Activated T-cell treated with anti-CD3 and anti-CD28 coated beads, Interleukin-2, amount 50 U/mL, for 72 hours (primary cell): Measurements from ENCODE around the gene ADCY5. TPM values are rescaled to one million over a fixed set of nuclear protein-coding genes. Genes with fewer than 3 reads are reported as not detected.
"Not testable (repeated sequence)": the region's sequence is repeated elsewhere in the genome, so short reads cannot be mapped to it uniquely, and the experiment has no call there.

Experiments
- ATAC-seq, 2 donors: fragments of 150-1000 bp; cut with Tn5 transposase; replicated peaks in 1 of 2; 2 replicates each; pipeline ENCODE4 v1.10.0; 2021; ENCODE audit warnings: moderate library complexity in 2 of 2, mild to moderate bottlenecking in 1 of 2
- DNase-seq, 2 donors: peaks; one replicate each; pipeline ENCODE4 v3.0.0; 2021 to 2022; ENCODE audit warnings: mixed read lengths in 1 of 2
- H3K27ac Mint-ChIP-seq: one replicate; pipeline ENCODE4 v1.8.0; 2022; ENCODE audit warnings: mild to moderate bottlenecking, moderate library complexity, mixed read lengths
- H3K27me3 Mint-ChIP-seq: one replicate; pipeline ENCODE4 v1.8.0; 2022; ENCODE audit warnings: low read depth, mixed read lengths
- H3K36me3 Mint-ChIP-seq, 2 donors: one replicate each; pipeline ENCODE4 v1.8.0; 2022; ENCODE audit warnings: mixed read lengths in 2 of 2, mild to moderate bottlenecking in 1 of 2; ENCODE audit not compliant: insufficient read depth in 2 of 2
- H3K4me1 Mint-ChIP-seq: one replicate; pipeline ENCODE4 v1.8.0; 2022; ENCODE audit warnings: low read depth, mixed read lengths
- H3K4me3 Mint-ChIP-seq, 2 donors: one replicate each; pipeline ENCODE4 v1.8.0; 2022; ENCODE audit warnings: mild to moderate bottlenecking in 2 of 2, mixed read lengths in 2 of 2, moderate library complexity in 2 of 2
- H3K9me3 Mint-ChIP-seq, 2 donors: one replicate each; pipeline ENCODE4 v1.8.0; 2022; ENCODE audit warnings: mixed read lengths in 2 of 2
- total RNA-seq, 2 donors: library from RNA; stranded (reverse); gene quantifications; one replicate each; pipeline ENCODE4 v1.2.3, GENCODE V29; 2022

Gene ADCY5
- total RNA-seq, 2 donors from 2014 or later: not detected

GRCh38 chr3:123262226-123262625 lies 186.7 kb downstream of the ADCY5 start:
- H3K9me3 Mint-ChIP-seq: no peaks in the 10 kb centered on the region
- peaks cover 8 to 9% of the 10 kb centered on the region in 2 donors for H3K36me3 Mint-ChIP-seq
- ATAC-seq (no peak), DNase-seq (no peak)
- no peaks in the 10 kb centered on the region for H3K4me1 Mint-ChIP-seq
- peak overlapping the region; percentile 63 for H3K27ac Mint-ChIP-seq
- no peaks in the 10 kb centered on the region for H3K27me3 Mint-ChIP-seq
- H3K4me3 Mint-ChIP-seq: no peak overlapping the region

DNA sequence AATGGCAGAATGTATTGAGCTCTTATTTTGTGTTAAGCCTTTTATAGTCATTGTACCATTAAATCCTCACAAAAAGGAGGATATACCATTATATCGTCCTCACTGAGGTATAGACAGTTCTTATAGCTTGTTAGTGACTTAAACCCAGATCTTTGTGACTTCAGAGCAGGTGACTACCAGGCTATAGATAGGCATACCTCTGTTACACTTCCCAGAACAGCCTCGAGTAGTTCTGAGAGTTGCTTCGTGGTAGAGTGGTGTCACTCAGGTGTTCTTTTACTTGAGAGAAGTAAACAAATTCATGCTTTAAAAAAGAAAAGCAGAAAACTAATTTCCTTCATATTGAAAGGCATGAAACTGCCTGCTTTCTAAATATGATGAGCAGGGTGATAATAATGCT lies 187.2 kb downstream of the ADCY5 start:
- Mint-ChIP-seq H3K27ac (no peak overlapping the region), H3K27me3 (no peaks in the 10 kb centered on the region), H3K9me3 (no peaks in the 10 kb centered on the region), H3K4me1 (no peaks in the 10 kb centered on the region), H3K4me3 (no peak overlapping the region), H3K36me3 (peaks cover 8% of the 10 kb centered on the region in 2 donors)
- ATAC-seq (peak; percentile 31 to 66), DNase-seq (no peak)

DNA sequence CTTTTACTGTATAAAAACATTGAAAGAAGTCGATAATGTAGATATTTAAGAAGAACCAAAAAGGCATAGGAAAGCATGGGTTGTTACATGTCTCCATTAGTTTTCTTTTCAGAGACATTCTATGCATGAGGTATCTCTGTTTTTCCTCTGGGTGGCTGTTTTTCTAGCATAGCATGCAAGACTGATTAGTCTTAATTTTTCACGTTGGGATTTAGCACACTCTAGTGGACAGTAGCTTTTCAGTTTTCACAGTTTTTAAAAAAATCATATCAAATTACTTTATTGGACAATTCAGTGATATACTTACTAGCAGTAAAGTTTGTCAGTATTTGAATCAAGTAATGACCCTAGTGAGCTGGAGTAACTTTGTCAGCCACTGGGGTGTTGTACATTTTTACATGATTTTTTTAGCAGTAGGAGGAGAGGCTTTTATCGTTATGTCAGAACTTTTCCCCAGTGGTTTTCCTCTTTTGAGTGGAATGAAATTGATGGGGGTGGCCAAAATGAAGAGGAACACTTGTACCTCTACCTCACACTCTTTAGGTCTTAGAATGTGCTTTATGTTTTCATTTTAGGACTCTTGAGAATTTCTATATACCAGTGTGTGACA lies 190.0 kb downstream of the ADCY5 start:
- DNase-seq (no peak), ATAC-seq (peak; percentile 43)
- Mint-ChIP-seq H3K36me3 (peaks cover 0 to 2% of the 10 kb centered on the region in 2 donors), H3K9me3 (no peaks in the 10 kb centered on the region), H3K27ac (peak overlapping the region; percentile 47), H3K4me3 (no peak overlapping the region), H3K4me1 (no peaks in the 10 kb centered on the region), H3K27me3 (no peaks in the 10 kb centered on the region)

DNA sequence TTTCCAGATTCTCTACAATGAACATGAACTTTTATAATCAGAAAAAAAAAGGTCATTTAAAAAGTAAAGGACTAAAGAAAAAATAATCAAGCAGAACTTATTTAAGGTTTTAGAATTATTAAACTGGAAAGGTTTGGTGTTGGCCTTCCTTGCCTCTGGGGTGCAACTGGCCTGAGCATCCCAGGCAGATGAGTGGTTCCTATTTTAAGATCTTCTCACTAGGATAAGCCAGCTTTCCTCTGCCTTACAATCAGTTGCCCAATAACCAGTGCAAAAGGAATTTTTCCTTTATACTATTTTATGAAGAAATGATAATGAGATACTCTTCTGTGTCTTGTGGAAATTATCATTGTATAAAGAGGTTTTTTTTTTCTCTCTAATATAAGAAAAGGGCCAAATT lies 190.5 kb downstream of the ADCY5 start:
- no peak for ATAC-seq
- DNase-seq: no peak
- Mint-ChIP-seq H3K4me1 (no peaks in the 10 kb centered on the region), H3K9me3 (no peaks in the 10 kb centered on the region), H3K27me3 (no peaks in the 10 kb centered on the region), H3K27ac (peak overlapping the region; percentile 47), H3K4me3 (no peak overlapping the region), H3K36me3 (peaks cover 0 to 2% of the 10 kb centered on the region in 2 donors)

DNA sequence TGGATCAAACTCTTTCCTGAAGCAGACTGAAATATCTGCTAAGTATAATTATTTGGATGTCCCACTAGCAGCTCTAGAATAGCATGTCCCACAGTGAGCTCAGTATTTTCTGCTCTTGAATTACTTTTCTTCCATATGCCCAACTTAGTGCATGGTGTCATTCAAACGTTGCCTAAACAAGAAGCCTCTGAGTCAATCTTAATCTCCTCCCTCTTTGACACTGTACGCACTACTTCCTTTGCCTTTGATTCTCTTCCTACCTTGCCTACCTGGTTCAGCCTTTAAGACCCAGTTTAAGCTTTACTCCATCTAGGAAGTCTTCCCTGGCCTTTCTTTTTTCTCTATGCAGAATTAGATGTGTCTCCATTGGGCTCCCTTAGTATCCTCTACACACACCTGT lies 192.6 kb downstream of the ADCY5 start:
- ATAC-seq (no peak), DNase-seq (no peak)
- Mint-ChIP-seq H3K27ac (no peak overlapping the region), H3K27me3 (no peaks in the 10 kb centered on the region), H3K4me3 (no peak overlapping the region), H3K4me1 (no peaks in the 10 kb centered on the region), H3K9me3 (no peaks in the 10 kb centered on the region), H3K36me3 (peaks cover 0 to 2% of the 10 kb centered on the region in 2 donors)

- Mint-ChIP-seq H3K4me3 (no peak overlapping the region), H3K27ac (no peak overlapping the region), H3K4me1 (peaks cover 12% of the 10 kb centered on the region), H3K27me3 (no peaks in the 10 kb centered on the region), H3K36me3 (peaks cover 3 to 20% of the 10 kb centered on the region in 2 donors), H3K9me3 (no peaks in the 10 kb centered on the region)
- no peak for DNase-seq
- ATAC-seq: no peak
These were observed 202.0 kb downstream of the ADCY5 start for GRCh38 chr3:123246866-123247265.

DNA sequence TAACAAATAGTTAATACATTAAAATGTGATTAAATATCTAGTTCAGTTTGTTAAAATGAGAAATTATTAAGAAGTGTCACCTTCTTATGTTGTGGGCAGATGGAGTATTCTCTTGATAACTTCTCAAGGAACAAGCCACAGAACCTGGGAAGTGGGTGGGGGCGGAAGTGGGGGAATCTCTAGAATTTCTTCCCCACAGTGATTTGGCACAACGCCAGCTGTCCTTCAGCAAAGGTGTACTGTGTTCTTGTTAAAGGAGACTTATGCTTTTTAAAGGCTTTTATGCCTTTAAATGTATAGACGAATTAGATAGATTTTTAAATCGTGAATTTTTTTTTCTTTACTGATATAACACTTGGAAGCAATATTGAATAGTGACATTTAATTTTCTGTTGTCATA lies 204.8 kb downstream of the ADCY5 start:
- ATAC-seq (no peak), DNase-seq (peak in 1 of 2 donors; percentile 3)
- H3K27me3 Mint-ChIP-seq: no peaks in the 10 kb centered on the region

GRCh38 chr3:123239756-123240155 lies 209.1 kb downstream of the ADCY5 start:
- H3K36me3 Mint-ChIP-seq: peaks cover 5 to 17% of the 10 kb centered on the region in 2 donors

More for the DNA sequence above, 204.8 kb downstream of the ADCY5 start:
- Mint-ChIP-seq H3K4me1 (peaks cover 12% of the 10 kb centered on the region), H3K4me3 (no peak overlapping the region), H3K9me3 (no peaks in the 10 kb centered on the region), H3K36me3 (peaks cover 5 to 23% of the 10 kb centered on the region in 2 donors), H3K27ac (no peak overlapping the region)

GRCh38 chr3:123239186-123239585 lies 209.7 kb downstream of the ADCY5 start:
- Mint-ChIP-seq H3K36me3 (peaks cover 5 to 17% of the 10 kb centered on the region in 2 donors), H3K4me1 (peaks cover 12% of the 10 kb centered on the region)
- H3K27me3 Mint-ChIP-seq, H3K9me3 Mint-ChIP-seq, H3K27ac Mint-ChIP-seq, H3K4me3 Mint-ChIP-seq, DNase-seq, ATAC-seq: not testable (repeated sequence)

More at GRCh38 chr3:123239756-123240155, 209.1 kb downstream of the ADCY5 start:
- Mint-ChIP-seq H3K4me3 (no peak overlapping the region), H3K9me3 (no peaks in the 10 kb centered on the region), H3K27me3 (no peaks in the 10 kb centered on the region), H3K27ac (no peak overlapping the region), H3K4me1 (peaks cover 12% of the 10 kb centered on the region)
- ATAC-seq (no peak), DNase-seq (no peak)

DNA sequence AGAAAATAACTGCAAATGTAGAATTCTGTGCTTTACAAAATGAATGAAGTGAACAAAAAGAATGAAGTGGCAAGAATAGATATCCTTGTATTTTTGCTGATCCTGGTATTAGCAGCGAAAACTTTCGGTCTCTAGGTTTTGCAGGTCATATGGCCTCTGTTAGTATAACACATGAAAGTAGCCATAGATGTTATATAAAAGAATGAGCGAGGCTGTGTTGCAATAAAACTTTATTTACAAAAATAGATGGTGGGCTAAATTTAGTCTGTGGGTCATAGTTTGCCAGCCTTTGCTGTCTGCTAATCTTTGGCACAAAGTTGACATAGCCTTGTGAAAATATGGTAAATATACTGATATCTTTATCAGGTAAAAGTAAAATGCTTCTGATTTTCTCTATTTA lies 212.0 kb downstream of the ADCY5 start:
- DNase-seq (no peak), ATAC-seq (no peak)
- Mint-ChIP-seq H3K27me3 (no peaks in the 10 kb centered on the region), H3K4me3 (no peak overlapping the region), H3K27ac (no peak overlapping the region), H3K9me3 (no peaks in the 10 kb centered on the region), H3K4me1 (no peaks in the 10 kb centered on the region), H3K36me3 (peaks cover 2 to 12% of the 10 kb centered on the region in 2 donors)

Other genes with a start within 250 kb of the ADCY5 start
- gene SEC22A, start 247.1 kb downstream of the ADCY5 start, total RNA-seq: 10 to 100 TPM; 17.4 to 22.9 TPM
- 10 to 100 TPM; 27.1 to 30.0 TPM for gene HACD2, start 136.0 kb upstream of the ADCY5 start, total RNA-seq